Measurements from ENCODE around the gene TTYH3. TPM values are rescaled to one million over a fixed set of nuclear protein-coding genes. Genes with fewer than 3 reads are reported as not detected.
"Not testable (repeated sequence)": the region's sequence is repeated elsewhere in the genome, so short reads cannot be mapped to it uniquely, and the experiment has no call there.

Gene TTYH3
- polyA plus RNA-seq, 1 donor (not counting 4 experiments of a cell fraction or from before 2014, with no cell fraction given), result 8.5 TPM

GRCh38 chr7:2689951-2690705, 58.3 kb downstream of the TTYH3 start:
- no peak for TF ChIP-seq CTCF (optimal IDR thresholded peaks at IDR 0.05 in 1 of 3, IDR thresholded peaks at IDR 0.05 in 1 of 3, conservative IDR thresholded peaks at IDR 0.05 in 1 of 3; ENCODE audit: extremely low read depth in 1 of 3, insufficient read depth in 2 of 3, low read length in 3 of 3)
- no peak for TF ChIP-seq EZH2 (IDR thresholded peaks at IDR 0.05; ENCODE audit: low read length)
- Histone ChIP-seq H3K4me3 (ENCODE audit: control insufficient read depth in 2 of 3, extremely low read depth in 1 of 3, insufficient read depth in 2 of 3, low read depth in 1 of 3, low read length in 3 of 3) (no peak overlapping the region), H3K9me3 (ENCODE audit: control insufficient read depth, low read depth, low read length) (no peaks in the 10 kb centered on the region), H2AFZ (ENCODE audit: control insufficient read depth, low read length) (no peak overlapping the region), H3K36me3 (ENCODE audit: control insufficient read depth in 2 of 2, extremely low read depth in 1 of 2, insufficient read depth in 2 of 2, low read length in 2 of 2) (no peaks in the 10 kb centered on the region), H3K27ac (ENCODE audit: control insufficient read depth, insufficient read depth, low read length) (no peak overlapping the region), H3K4me2 (ENCODE audit: control insufficient read depth, extremely low read depth, insufficient read depth, low read depth, low read length) (no peak overlapping the region), H3K4me1 (ENCODE audit: control insufficient read depth, extremely low read depth, insufficient read depth, low read length) (peaks cover 9% of the 10 kb centered on the region), H3K9me1 (ENCODE audit: control insufficient read depth, extremely low read depth, insufficient read depth, low read length) (no peaks in the 10 kb centered on the region), H3K9ac (ENCODE audit: control insufficient read depth, extremely low read depth, insufficient read depth, low read length) (no peak overlapping the region), H3K79me2 (ENCODE audit: control insufficient read depth, insufficient read depth, low read length) (no peaks in the 10 kb centered on the region), H4K20me1 (ENCODE audit: control insufficient read depth, extremely low read depth, insufficient read depth, low read length) (no peaks in the 10 kb centered on the region), H3K27me3 (ENCODE audit: control insufficient read depth, extremely low read depth, insufficient read depth, low read length) (peaks cover 42% of the 10 kb centered on the region)
- DNase-seq (ENCODE audit: low read depth, low spot score), result no peak
- dilution Hi-C loops (cut with MboI; ENCODE audit: extremely low pct_ligation_motif_present, low sequenced_read_pairs), result no loop called here
- FAIRE-seq, result peak; percentile 49

DNA sequence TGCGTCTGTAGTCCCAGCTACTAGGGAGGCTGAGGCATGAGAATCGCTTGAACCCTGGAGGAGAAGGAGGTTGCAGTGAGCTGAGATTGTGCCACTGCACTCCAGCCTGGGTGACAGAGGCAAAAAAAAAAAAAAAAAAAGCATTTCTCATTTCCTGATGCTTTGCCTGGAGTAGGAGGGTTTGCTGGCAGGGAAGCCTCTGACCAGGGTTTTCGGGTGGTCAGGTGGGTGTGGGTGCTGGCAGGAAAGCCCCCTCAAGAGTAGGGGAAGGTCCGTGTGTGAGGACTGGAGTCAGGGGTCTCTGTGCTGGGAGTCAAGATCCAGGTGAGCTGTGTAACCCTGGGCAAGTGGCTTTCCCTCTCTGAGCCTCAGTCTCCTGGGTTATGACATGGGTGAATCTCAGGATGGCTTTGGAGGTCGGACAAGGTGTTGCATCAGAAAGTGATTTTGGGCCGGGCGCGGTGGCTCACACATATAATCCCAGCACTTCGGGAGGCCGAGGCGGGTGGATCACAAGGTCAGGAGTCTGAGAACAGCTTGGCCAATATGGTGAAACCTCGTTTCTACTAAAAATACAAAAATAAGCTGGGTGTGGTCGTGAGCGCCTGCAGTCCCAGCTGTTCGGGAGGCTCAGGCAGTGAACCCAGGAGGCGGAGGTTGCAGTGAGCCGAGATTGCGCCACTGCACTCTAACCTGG, 59.4 kb downstream of the TTYH3 start:
- Histone ChIP-seq H3K27me3 (ENCODE audit: control insufficient read depth, extremely low read depth, insufficient read depth, low read length) (peaks cover 37% of the 10 kb centered on the region), H3K9ac (ENCODE audit: control insufficient read depth, extremely low read depth, insufficient read depth, low read length) (no peak overlapping the region), H3K9me1 (ENCODE audit: control insufficient read depth, extremely low read depth, insufficient read depth, low read length) (no peaks in the 10 kb centered on the region), H3K36me3 (ENCODE audit: control insufficient read depth in 2 of 2, extremely low read depth in 1 of 2, insufficient read depth in 2 of 2, low read length in 2 of 2) (no peaks in the 10 kb centered on the region), H3K9me3 (ENCODE audit: control insufficient read depth, low read depth, low read length) (no peaks in the 10 kb centered on the region), H3K4me2 (ENCODE audit: control insufficient read depth, extremely low read depth, insufficient read depth, low read depth, low read length) (no peak overlapping the region), H4K20me1 (ENCODE audit: control insufficient read depth, extremely low read depth, insufficient read depth, low read length) (no peaks in the 10 kb centered on the region), H3K4me1 (ENCODE audit: control insufficient read depth, extremely low read depth, insufficient read depth, low read length) (peaks cover 9% of the 10 kb centered on the region), H3K4me3 (ENCODE audit: control insufficient read depth in 2 of 3, extremely low read depth in 1 of 3, insufficient read depth in 2 of 3, low read depth in 1 of 3, low read length in 3 of 3) (no peak overlapping the region), H3K27ac (ENCODE audit: control insufficient read depth, insufficient read depth, low read length) (no peak overlapping the region), H2AFZ (ENCODE audit: control insufficient read depth, low read length) (no peak overlapping the region), H3K79me2 (ENCODE audit: control insufficient read depth, insufficient read depth, low read length) (no peaks in the 10 kb centered on the region)
- TF ChIP-seq EZH2 (IDR thresholded peaks at IDR 0.05; ENCODE audit: low read length) (no peak), CTCF (optimal IDR thresholded peaks at IDR 0.05 in 1 of 3, IDR thresholded peaks at IDR 0.05 in 1 of 3, conservative IDR thresholded peaks at IDR 0.05 in 1 of 3; ENCODE audit: extremely low read depth in 1 of 3, insufficient read depth in 2 of 3, low read length in 3 of 3) (no peak)
- dilution Hi-C loops (cut with MboI; ENCODE audit: extremely low pct_ligation_motif_present, low sequenced_read_pairs), result no loop called here
- DNase-seq (ENCODE audit: low read depth, low spot score) (no peak), FAIRE-seq (no peak)

DNA sequence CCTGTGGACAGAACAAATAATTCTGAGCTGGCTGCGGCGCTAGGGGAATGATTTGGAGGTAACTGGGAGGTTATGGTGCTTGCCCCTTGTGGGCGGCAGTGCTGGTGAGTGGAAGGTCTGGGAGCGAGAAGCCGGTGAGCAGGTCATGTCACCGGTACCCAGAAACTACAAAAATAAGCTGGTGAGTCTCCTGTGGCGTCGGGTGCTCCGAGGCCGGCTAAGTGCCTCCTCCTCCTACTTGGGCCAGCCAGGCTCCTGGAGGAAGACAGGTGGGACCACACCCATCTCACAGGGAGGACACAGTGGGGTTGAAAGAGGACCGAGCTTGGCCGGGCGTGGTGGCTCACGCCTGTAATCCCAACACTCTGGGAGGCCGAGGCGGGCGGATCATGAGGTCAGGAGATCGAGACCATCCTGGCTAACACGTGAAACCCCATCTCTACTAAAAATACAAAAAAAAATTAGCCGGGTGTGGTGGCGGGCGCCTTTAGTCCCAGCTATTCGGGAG, 60.2 kb downstream of the TTYH3 start:
- H3K9me1 ChIP-seq (ENCODE audit: control insufficient read depth, extremely low read depth, insufficient read depth, low read length); dilution Hi-C loops (cut with MboI; ENCODE audit: extremely low pct_ligation_motif_present, low sequenced_read_pairs); H3K79me2 ChIP-seq (ENCODE audit: control insufficient read depth, insufficient read depth, low read length); H3K4me1 ChIP-seq (ENCODE audit: control insufficient read depth, extremely low read depth, insufficient read depth, low read length); H3K9ac ChIP-seq (ENCODE audit: control insufficient read depth, extremely low read depth, insufficient read depth, low read length); H4K20me1 ChIP-seq (ENCODE audit: control insufficient read depth, extremely low read depth, insufficient read depth, low read length); H3K4me3 ChIP-seq (ENCODE audit: control insufficient read depth in 2 of 3, extremely low read depth in 1 of 3, insufficient read depth in 2 of 3, low read depth in 1 of 3, low read length in 3 of 3); H2AFZ ChIP-seq (ENCODE audit: control insufficient read depth, low read length); H3K9me3 ChIP-seq (ENCODE audit: control insufficient read depth, low read depth, low read length); H3K36me3 ChIP-seq (ENCODE audit: control insufficient read depth in 2 of 2, extremely low read depth in 1 of 2, insufficient read depth in 2 of 2, low read length in 2 of 2); H3K27ac ChIP-seq (ENCODE audit: control insufficient read depth, insufficient read depth, low read length); FAIRE-seq; DNase-seq (ENCODE audit: low read depth, low spot score); H3K4me2 ChIP-seq (ENCODE audit: control insufficient read depth, extremely low read depth, insufficient read depth, low read depth, low read length): not testable (repeated sequence)
- peaks cover 34% of the 10 kb centered on the region for H3K27me3 ChIP-seq (ENCODE audit: control insufficient read depth, extremely low read depth, insufficient read depth, low read length)
